Uterus (tissue), 2 donors: ENCODE data around the gene EP300.

ENCODE experiments used
- CTCF ChIP-seq, 4 experiments: fragments of 200-600 bp in 2 of 4; fragments of 450-650 bp in 2 of 4; sonication (generic) in 2 of 4; IDR thresholded peaks; one replicate each; pipeline ENCODE4 v1.5.1; 2016 to 2019; ENCODE audit warnings: antibody characterized with exemption in 4 of 4, mild to moderate bottlenecking in 2 of 4, moderate library complexity in 1 of 4
- POLR2A ChIP-seq, 2 donors: fragments of 450-650 bp; IDR thresholded peaks; one replicate each; pipeline ENCODE4 v1.6.1; 2016; ENCODE audit warnings: antibody characterized with exemption in 2 of 2, mild to moderate bottlenecking in 1 of 2, moderate library complexity in 1 of 2

- peak in 2 of 4 experiments; percentile 7 to 22 for TF ChIP-seq CTCF (IDR thresholded peaks at IDR 0.05)
- TF ChIP-seq POLR2A (IDR thresholded peaks at IDR 0.05), result peak; percentile 93 to 95
Measured at GRCh38 chr22:41091132-41092022, 1.0 kb upstream of the EP300 start.
